ACC112 (cell line): ENCODE data around the gene RAPGEF3.

Experiments used
- H2AFZ ChIP-seq: fragments of 200-600 bp; sonication (generic); one replicate; pipeline ENCODE4 v1.6.0; 2017; ENCODE audit warnings: antibody characterized with exemption, low read length; ENCODE audit not compliant: unreplicated experiment
- H3K27ac ChIP-seq: fragments of 200-600 bp; sonication (generic); 2 replicates; pipeline ENCODE4 v1.5.1; 2014; ENCODE audit warnings: low read depth, mild to moderate bottlenecking, antibody characterized with exemption, low read length, moderate library complexity
- H3K27me3 ChIP-seq: fragments of 200-600 bp; sonication (generic); 2 replicates; pipeline ENCODE4 v1.6.1; 2014; ENCODE audit warnings: mild to moderate bottlenecking, antibody characterized with exemption, low read length, moderate library complexity, mixed read lengths; ENCODE audit not compliant: insufficient read depth
- H3K36me3 ChIP-seq: fragments of 200-600 bp; sonication (generic); 2 replicates; pipeline ENCODE4 v1.6.1; 2016; ENCODE audit warnings: mild to moderate bottlenecking, antibody characterized with exemption, low read length, moderate library complexity, mixed read lengths; ENCODE audit not compliant: insufficient read depth
- H3K4me1 ChIP-seq: fragments of 200-600 bp; sonication (generic); one replicate; pipeline ENCODE4 v1.6.1; 2016; ENCODE audit warnings: low read length, mixed read lengths; ENCODE audit not compliant: insufficient read depth, unreplicated experiment, control insufficient read depth
- H3K4me3 ChIP-seq: fragments of 200-600 bp; sonication (generic); 2 replicates; pipeline ENCODE4 v1.5.1; 2014; ENCODE audit warnings: mild to moderate bottlenecking, low read depth, low read length
- H3K79me2 ChIP-seq: fragments of 200-600 bp; sonication (generic); one replicate; pipeline ENCODE4 v1.6.0; 2016; ENCODE audit warnings: low read length; ENCODE audit not compliant: control insufficient read depth, unreplicated experiment, insufficient read depth

The RAPGEF3 gene

DNA sequence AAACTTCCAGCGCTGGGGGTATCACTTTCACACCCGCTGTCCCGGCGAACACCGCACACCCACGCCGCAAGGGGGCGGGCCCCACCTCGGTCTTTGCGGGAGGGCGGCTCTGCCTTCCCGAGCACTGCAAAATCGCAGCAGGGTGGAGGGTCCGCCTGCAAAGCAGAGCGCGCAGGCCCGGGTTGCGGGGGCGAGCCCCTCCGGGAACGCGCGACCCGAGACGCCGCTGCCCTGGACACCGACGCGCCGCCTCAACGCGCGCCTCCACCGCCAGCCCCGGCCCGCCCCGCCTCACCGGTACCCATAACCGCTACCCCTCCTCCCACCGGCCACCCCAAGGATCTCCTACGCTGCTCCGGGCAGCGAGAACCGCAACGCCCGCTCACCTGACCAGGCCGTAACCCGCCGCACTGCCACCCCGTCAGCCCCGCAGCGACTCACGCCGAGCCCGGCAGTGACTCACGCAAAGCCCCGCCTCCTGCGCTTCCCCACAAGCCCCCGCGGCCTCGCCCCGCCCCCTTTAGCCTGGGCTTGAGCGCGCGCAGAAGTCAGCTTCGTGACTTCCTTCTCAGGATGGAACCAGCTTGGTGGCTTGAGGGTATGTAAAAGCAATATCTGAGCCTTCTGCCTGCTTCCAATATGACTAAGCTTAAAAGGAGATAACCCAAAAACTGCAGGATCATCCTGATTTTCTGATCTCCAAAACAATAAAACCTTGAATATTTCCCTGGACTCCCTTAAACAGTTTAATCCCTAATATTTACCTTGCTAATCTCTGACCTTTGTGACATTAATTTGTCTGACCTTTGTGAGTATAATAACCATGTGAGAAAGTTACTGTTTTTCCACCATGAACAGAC is 52.9 kb downstream of the RAPGEF3 start, which contains the start of gene RPAP3:
TSS of gene RPAP3 (minus strand) at position 465 of the 860 bp plus-strand sequence. CDS start 3,190 bp downstream, outside the sequence.
- H3K36me3 ChIP-seq, result no peaks in the 10 kb centered on the region
- H3K4me3 ChIP-seq, result peak within 1 kb of the TSS; percentile 97
- H2AFZ ChIP-seq, result peak within 1 kb of the TSS; percentile 94
- peaks cover 10% of the 10 kb centered on the region for H3K4me1 ChIP-seq
- peaks cover 37% of the 10 kb centered on the region for H3K79me2 ChIP-seq
- H3K27me3 ChIP-seq, result no peaks in the 10 kb centered on the region
- H3K27ac ChIP-seq, result peak within 1 kb of the TSS; percentile 75

DNA sequence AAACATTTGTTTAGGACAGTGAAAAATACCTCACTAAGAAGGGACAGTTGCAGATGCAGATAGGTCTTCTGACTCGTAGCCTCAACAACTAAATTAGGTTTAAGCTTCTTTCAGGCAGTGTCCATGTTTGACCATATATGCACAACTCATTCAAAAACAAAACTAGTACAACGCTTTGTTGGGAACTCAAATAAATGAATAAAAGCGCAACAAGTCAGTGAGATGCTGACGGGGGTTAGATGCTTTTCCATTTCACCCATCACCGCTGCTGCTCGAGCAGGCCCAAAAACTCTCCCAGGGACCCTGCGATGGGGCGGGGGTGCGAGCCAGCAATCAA is 53.5 kb downstream of the RAPGEF3 start:
- H3K4me1 ChIP-seq, result peaks cover 10% of the 10 kb centered on the region
- peak overlapping the region; percentile 87 for H2AFZ ChIP-seq
- no peak overlapping the region for H3K27ac ChIP-seq
- peaks cover 40% of the 10 kb centered on the region for H3K79me2 ChIP-seq
- peak overlapping the region; percentile 97 for H3K4me3 ChIP-seq
- no peaks in the 10 kb centered on the region for H3K27me3 ChIP-seq
- peaks cover 6% of the 10 kb centered on the region for H3K36me3 ChIP-seq

DNA sequence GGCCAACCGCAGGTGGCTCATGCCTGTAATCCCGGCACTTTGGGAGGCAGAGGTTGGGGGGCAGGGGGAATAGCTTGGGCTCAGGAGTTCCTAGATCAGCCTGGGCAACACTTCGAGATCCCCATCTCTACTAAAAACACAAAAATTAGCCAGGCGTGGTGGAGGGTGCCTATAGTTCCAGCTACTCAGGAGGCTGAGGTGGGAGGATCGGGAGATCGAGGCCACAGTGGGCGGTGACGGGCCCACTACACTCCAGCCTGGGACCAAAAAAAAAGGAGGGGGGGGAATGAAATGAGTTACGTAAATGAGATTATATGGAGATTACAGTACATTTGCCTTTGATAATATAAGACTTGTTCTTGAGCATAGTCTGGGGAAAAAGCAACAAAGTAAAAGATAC is 54.0 kb downstream of the RAPGEF3 start:
- Histone ChIP-seq H3K27me3 (no peaks in the 10 kb centered on the region), H3K79me2 (peaks cover 40% of the 10 kb centered on the region), H2AFZ (peak overlapping the region; percentile 87)

DNA sequence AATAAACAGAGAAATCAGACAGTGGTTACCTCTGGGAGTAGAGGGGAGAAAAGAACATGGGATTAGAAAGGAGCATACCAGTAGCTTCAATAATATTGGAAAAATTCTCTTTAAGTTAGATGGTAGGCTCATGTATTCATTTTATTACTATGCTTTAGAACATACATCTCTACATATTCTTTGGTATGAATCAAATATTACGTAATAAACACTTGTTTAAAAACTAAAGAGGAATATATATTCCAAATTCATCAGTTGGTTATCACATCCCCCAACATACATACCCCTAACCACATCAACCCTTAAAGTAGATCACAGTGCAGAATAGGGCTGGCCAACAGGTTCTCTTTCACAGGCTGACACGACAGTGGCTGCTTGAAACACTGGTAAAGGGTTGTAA is 58.4 kb downstream of the RAPGEF3 start:
- Histone ChIP-seq H3K4me3 (no peak overlapping the region), H3K4me1 (no peaks in the 10 kb centered on the region), H3K36me3 (peaks cover 22% of the 10 kb centered on the region), H3K27ac (no peak overlapping the region), H2AFZ (no peak overlapping the region), H3K79me2 (peaks cover 27% of the 10 kb centered on the region), H3K27me3 (no peaks in the 10 kb centered on the region)

More for the DNA sequence above, 54.0 kb downstream of the RAPGEF3 start:
- H3K36me3 ChIP-seq, result peaks cover 8% of the 10 kb centered on the region
- peaks cover 10% of the 10 kb centered on the region for H3K4me1 ChIP-seq
- peak overlapping the region; percentile 97 for H3K4me3 ChIP-seq
- H3K27ac ChIP-seq, result no peak overlapping the region

DNA sequence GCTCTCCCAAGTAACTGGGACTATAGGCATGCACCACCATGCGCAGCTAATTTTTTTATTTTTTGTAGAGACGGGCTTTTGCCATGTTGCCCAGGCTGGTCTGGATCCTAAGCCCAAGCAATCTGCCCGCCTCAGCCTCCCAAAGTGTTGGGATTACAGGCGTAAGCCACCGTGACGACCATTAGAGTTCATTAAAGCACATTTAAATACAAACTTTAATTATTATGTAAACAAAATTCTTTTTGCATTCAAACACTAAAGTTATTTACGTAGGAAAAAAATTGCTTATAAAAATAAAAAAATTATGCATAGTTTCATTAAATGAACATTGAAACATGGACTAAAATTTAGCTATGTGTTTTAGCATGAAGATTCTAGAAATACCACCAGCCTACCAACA is 60.0 kb downstream of the RAPGEF3 start:
- H3K4me1 ChIP-seq, result no peaks in the 10 kb centered on the region
- peaks cover 13% of the 10 kb centered on the region for H3K79me2 ChIP-seq
- H3K36me3 ChIP-seq, result peaks cover 32% of the 10 kb centered on the region
- no peak overlapping the region for H3K4me3 ChIP-seq
- no peaks in the 10 kb centered on the region for H3K27me3 ChIP-seq
- H3K27ac ChIP-seq, result no peak overlapping the region
- no peak overlapping the region for H2AFZ ChIP-seq

DNA sequence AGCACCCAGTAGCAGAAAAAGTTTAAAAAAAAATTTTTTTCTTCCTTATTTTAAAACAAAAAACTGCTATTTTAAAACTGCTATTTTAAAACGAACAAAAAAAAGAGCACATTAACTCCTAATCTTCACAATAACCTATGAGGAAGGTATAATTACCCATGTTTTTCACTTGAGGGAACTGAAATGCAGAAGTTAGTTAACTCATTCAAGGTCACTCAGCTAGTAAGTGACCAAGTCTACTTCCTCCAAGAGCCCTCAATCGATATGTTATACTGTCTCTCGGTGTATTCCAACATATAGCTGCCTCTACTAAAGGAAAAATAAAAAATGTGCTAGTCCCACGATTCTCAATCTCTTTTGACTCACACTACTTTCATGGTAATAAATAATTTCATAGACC is 60.6 kb downstream of the RAPGEF3 start:
- Histone ChIP-seq H3K4me1 (no peaks in the 10 kb centered on the region), H3K36me3 (peaks cover 36% of the 10 kb centered on the region), H3K27me3 (no peaks in the 10 kb centered on the region)

DNA sequence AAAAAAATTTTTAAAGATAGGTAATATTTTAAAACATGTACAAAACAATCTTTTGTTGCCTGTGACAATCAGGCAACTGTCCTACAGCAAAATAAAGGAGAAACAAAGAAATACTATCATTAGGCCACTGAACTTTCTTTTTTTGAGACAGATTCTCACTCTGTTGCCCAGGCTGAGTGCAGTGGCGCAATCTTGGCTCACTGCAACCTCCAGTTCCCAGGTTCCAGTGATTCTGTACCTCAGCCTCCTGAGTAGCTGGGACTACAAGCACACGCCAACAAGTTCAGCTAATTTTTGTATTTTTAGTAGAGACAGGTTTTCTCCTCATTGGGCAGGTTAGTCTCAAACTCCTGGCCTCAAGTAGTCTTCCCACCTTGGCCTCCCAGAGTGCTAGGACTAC is 69.5 kb downstream of the RAPGEF3 start:
- Histone ChIP-seq H3K27ac (no peak overlapping the region), H3K27me3 (no peaks in the 10 kb centered on the region), H3K36me3 (peaks cover 9% of the 10 kb centered on the region), H3K4me3 (no peak overlapping the region), H2AFZ (no peak overlapping the region), H3K4me1 (no peaks in the 10 kb centered on the region), H3K79me2 (no peaks in the 10 kb centered on the region)

More for the DNA sequence above, 60.6 kb downstream of the RAPGEF3 start:
- H3K4me3 ChIP-seq, result no peak overlapping the region
- no peak overlapping the region for H3K27ac ChIP-seq
- peaks cover 8% of the 10 kb centered on the region for H3K79me2 ChIP-seq
- H2AFZ ChIP-seq, result no peak overlapping the region

DNA sequence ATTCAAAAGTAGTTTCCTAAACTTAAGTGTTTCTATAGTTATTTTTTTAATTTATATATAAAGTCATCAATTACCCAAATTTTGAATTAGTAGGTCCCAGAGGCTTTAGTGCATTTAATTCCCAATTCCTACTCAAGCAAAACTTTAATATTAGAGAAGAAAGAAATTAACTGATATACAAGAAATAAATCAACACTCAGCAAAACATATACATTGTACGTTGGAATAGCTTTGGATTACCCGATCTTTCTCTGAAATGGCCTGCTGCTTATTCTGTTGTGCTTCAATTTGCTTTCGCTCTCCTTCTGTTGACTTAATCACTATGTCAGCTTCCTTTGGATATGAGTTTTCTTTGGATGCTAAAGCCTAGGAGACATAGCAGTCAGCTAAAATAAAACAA is 71.0 kb downstream of the RAPGEF3 start:
- Histone ChIP-seq H3K36me3 (no peaks in the 10 kb centered on the region), H3K27ac (no peak overlapping the region)

DNA sequence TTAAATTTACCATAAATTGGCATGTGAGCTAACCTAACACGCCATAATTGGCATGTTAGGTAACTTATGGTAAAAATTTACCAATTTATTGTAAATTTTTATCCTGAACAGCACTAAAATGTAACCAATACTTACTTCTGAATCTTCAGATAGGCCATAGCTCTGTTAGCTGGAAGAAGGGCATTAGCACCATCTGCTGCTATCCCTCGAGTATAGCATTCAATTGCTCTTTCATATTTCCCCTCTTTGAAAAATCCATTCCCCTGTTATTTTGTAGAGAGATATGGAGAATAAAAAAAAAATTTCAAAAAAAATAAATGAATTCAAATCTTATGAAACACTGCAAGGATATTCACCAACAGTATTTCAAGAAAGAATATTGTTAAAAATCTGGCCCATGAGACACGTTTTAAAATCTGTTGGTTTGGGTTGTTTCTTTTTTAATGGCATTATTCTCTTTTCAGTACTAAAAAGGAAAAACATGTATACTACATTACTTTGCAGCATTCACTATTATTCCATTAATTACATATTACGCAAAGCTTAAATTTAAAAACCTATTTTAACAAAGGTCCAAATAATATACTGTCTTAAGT is 71.9 kb downstream of the RAPGEF3 start:
- no peaks in the 10 kb centered on the region for H3K4me1 ChIP-seq
- H3K4me3 ChIP-seq, result no peak overlapping the region
- H3K27ac ChIP-seq, result no peak overlapping the region
- no peaks in the 10 kb centered on the region for H3K79me2 ChIP-seq
- no peaks in the 10 kb centered on the region for H3K27me3 ChIP-seq
- H2AFZ ChIP-seq, result no peak overlapping the region
- H3K36me3 ChIP-seq, result no peaks in the 10 kb centered on the region

More for the DNA sequence above, 71.0 kb downstream of the RAPGEF3 start:
- Histone ChIP-seq H3K4me1 (no peaks in the 10 kb centered on the region), H2AFZ (no peak overlapping the region), H3K27me3 (no peaks in the 10 kb centered on the region), H3K4me3 (no peak overlapping the region), H3K79me2 (no peaks in the 10 kb centered on the region)
